ENCODE data around the gene PTP4A2.

DNA sequence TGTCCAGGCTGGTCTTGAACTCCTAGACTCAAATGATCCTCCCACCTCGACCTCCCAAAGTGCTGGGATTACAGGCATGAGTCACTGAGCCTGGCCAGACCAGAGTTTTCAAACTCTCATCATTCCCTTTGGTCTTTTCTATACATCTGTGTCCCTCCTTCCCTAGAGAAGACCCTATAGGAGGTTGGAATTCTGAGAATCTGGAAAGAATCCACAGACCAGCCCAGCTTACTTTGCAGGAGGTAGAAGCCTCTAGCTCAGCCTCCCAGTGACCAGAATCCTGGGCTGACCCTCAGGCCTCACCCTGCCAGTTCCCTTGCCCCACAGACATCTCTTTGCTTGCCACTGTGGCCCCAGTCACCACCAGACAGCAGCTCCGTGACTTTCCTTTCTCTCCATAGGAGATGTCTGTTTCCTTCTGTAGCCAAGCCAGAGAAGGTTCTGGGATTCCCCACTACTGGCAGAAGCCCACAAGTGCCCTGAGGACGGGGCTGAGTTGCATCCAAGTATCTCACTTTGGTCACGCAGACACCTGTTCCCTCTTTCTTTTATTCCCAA lies 40.8 kb upstream of the PTP4A2 start:
- TF ChIP-seq, protein P1, sequence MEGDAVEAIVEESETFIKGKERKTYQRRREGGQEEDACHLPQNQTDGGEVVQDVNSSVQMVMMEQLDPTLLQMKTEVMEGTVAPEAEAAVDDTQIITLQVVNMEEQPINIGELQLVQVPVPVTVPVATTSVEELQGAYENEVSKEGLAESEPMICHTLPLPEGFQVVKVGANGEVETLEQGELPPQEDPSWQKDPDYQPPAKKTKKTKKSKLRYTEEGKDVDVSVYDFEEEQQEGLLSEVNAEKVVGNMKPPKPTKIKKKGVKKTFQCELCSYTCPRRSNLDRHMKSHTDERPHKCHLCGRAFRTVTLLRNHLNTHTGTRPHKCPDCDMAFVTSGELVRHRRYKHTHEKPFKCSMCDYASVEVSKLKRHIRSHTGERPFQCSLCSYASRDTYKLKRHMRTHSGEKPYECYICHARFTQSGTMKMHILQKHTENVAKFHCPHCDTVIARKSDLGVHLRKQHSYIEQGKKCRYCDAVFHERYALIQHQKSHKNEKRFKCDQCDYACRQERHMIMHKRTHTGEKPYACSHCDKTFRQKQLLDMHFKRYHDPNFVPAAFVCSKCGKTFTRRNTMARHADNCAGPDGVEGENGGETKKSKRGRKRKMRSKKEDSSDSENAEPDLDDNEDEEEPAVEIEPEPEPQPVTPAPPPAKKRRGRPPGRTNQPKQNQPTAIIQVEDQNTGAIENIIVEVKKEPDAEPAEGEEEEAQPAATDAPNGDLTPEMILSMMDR (IDR thresholded peaks at IDR 0.05 in 2 of 3, conservative IDR thresholded peaks at IDR 0.05 in 1 of 3; ENCODE audit: control insufficient read depth in 2 of 3, extremely low read depth in 1 of 3, insufficient read depth in 1 of 3, low read depth in 3 of 3, low read length in 3 of 3) = no peak
- TF ChIP-seq POLR2A (IDR thresholded peaks at IDR 0.05; ENCODE audit: low read depth, low read length) = no peak
- no peak for TF ChIP-seq NRF1 (conservative IDR thresholded peaks at IDR 0.05; ENCODE audit: low read depth, low read length)
- no peak for TF ChIP-seq BCL11A (IDR thresholded peaks at IDR 0.05; ENCODE audit: low read depth, low read length)
- no peak for TF ChIP-seq LARP7 (IDR thresholded peaks at IDR 0.05)
- no peak for TF ChIP-seq E4F1 (IDR thresholded peaks at IDR 0.05; ENCODE audit: borderline replicate concordance, partially characterized antibody)
- no peak for TF ChIP-seq ATF3 (IDR thresholded peaks at IDR 0.05; ENCODE audit: borderline replicate concordance, extremely low read depth, low read depth, low read length)
- TF ChIP-seq TAF1 (IDR thresholded peaks at IDR 0.05; ENCODE audit: borderline replicate concordance, low read depth, low read length) = no peak
- TF ChIP-seq POLR2AphosphoS5 (IDR thresholded peaks at IDR 0.05; ENCODE audit: low read length) = no peak
- no peak for TF ChIP-seq RELA (IDR thresholded peaks at IDR 0.05; ENCODE audit: borderline replicate concordance, partially characterized antibody)
- no peak for TF ChIP-seq EZH2 (IDR thresholded peaks at IDR 0.05; ENCODE audit: borderline replicate concordance, control insufficient read depth, low read depth, low read length)
- no peak for TF ChIP-seq SMC3 (IDR thresholded peaks at IDR 0.05; ENCODE audit: borderline replicate concordance, low read length)
- TF ChIP-seq RAD51 (IDR thresholded peaks at IDR 0.05) = no peak
- no peak for TF ChIP-seq RCOR1 (conservative IDR thresholded peaks at IDR 0.05; ENCODE audit: low read depth, low read length)

Data from GM12878 (cell line).